HG03469 (cell line): Measurements from ENCODE around the gene ZNF3.

Experiments
- ATAC-seq: cut with Tn5 transposase; IDR thresholded peaks from one replicate; pipeline ENCODE4 v1.9.1; 2021; ENCODE audit warnings: mild to moderate bottlenecking, moderate library complexity, moderate number of reproducible peaks; ENCODE audit not compliant: unreplicated experiment

ZNF3 gene

DNA sequence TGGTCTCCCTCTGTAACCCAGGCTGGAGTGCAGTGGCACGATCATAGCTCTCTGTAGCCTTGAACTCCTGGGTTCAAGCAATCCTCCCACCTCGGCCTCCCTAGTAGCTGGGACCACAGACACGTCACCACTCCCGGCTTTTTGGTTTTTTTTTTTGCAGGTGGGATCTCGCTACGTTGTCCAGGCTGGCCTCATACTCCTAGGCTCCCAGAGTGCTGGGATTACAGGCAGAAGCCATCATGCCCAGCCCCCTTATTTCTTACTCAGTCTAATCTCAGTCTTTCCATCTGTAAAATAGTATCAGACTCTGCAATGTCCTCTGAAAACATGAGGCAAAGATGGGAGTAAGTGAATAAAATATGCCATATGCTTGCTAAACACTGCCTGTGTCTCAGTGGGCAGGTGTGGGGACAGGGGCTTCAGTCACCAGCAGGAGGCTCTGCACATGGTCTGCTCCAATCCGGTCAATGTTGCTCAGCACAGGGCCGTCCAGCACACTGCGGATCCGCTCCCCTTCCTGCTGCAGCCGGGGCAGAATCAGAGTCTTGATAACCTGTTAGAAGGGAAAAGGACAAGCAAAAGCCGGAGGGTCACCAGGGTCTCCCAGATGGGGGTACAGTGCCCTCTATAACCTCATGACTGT, 28.1 kb upstream of the ZNF3 start:
- ATAC-seq, result no peak

DNA sequence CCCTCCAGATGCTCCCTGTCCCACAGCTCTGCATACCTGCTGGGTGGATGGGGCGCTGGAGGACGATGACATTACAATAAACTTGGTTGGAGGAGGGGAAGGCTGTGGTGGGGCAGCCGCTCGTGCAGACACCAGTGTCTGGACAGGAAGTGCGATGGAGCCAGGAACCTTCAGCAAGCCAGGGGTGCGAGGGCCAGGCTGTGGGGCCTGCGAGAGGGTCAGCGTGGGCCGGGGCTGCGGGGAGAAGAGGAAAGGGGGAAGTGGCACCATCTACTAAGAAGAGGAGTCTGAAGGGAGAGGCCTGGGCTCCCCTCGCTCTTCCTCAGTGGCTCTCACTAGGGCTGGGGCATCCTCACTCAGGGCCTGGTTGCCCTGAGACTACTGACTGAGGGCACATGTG, 26.4 kb upstream of the ZNF3 start:
- no peak for ATAC-seq

DNA sequence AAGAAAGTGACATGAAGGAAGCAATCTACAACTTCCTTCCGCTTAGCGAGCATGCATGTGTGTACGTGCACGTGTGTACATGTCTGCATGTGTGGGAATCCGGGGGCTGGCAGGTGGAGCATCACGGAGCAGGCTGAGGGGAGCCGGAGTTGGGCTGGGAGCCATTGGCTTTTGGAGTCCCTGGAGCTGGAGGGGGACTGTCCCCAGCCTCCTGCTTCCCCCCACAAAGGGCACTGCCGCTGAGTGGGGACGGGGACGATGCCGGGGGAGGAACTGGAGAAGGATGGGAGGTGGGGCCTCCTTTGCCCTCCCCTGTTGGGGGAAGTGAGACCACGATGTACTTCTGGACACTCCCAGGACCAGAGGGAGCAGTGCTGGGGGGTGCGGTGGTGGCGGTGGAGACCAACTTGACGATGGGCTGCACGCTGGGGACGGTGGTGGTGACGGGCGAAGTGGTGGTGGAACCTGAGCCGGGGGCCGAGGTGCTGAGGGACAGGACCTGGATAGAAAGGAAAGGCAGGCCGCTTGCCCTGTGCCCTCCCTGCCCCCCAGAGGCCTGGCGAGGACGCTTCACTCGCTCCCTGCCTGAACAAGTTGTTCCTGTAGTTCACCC, 25.7 kb upstream of the ZNF3 start:
- no peak for ATAC-seq

- no peak for ATAC-seq
These were observed 25.1 kb upstream of the ZNF3 start for GRCh38 chr7:100106633-100107032.

GRCh38 chr7:100105534-100105933, 24.0 kb upstream of the ZNF3 start:
- ATAC-seq, result no peak

DNA sequence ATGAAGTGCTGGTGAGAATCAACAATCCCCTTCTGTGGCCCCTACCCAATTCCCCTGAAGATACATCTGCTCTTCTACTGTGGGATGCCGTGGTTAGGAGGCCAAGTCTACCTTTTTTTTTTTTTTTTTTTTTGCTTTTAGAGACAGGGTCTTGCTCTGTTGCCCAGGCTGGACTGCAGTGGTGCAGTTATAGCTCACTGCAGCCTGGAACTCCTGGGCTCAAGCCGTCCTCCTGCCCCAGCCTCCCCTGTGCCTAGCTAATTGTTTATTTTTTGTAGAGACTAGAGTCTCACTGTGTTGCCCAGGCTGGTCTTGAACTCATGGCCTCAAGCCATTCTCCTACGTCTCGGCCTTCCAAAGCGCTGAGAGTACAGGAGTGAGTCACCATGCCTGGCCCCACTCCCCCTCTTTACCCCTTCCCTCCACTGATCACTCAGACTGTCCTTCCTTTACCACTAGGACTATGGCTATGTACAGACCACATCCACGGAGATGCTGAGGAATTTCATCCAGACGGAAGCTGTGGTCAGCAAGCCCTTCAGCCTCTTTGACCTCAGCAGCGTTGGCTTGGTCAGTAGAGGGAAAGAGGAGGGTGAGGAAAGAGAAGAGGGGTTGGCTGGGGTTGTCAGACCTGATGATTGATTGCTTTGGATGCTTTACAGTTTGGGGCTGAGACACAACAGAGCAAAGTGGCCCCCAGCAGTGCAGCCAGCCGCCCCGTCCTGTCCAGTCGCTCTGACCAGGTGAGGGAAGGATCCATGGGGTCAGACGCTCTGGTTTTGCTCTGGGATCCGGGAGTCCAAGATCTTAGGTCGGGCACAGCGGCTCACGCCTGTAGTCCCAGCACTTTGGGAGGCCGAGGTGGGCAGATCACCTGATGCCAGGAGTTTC, 21.7 kb upstream of the ZNF3 start:
- no peak for ATAC-seq

GRCh38 chr7:100101016-100101862, 19.7 kb upstream of the ZNF3 start, which contains the start of the genes AP4M1 and MCM7:
AP4M1 (plus strand) TSS chr7:100101643; CDS start chr7:100101715, 72 bp downstream.
MCM7 (minus strand) TSS chr7:100101397; CDS start chr7:100101294, 103 bp downstream.
- peak; percentile 55 for ATAC-seq

GRCh38 chr7:100100420-100101015, 19.0 kb upstream of the ZNF3 start:
- ATAC-seq, result peak; percentile 53

DNA sequence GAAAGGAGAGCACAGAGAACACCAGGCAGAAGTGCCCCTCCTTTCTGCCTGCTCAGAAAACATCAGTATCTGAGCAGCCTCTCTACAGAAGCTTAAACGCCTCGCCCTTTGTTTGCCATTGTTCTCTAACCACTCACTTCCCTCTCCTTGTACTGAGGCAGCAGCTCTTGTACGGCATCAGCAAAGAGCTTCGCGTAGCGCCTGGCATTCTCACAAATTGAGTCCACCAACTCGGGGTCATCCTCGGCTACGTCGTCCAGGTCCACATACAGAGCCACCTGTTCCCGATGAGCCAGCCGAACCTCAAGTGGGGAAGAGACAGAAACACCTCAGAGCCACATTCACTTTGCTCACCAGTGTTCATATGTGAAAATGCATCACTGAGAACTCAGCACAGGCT, 17.9 kb upstream of the ZNF3 start:
- no peak for ATAC-seq

- no peak for ATAC-seq
These were observed 17.4 kb upstream of the ZNF3 start for GRCh38 chr7:100098913-100099312.

- ATAC-seq, result no peak
These were observed 14.2 kb upstream of the ZNF3 start for GRCh38 chr7:100095704-100096103.

GRCh38 chr7:100095289-100095688, 13.8 kb upstream of the ZNF3 start:
- ATAC-seq, result no peak

GRCh38 chr7:100093925-100094486, 12.5 kb upstream of the ZNF3 start:
- ATAC-seq, result no peak

GRCh38 chr7:100093498-100093897, 12.0 kb upstream of the ZNF3 start:
- ATAC-seq, result no peak

DNA sequence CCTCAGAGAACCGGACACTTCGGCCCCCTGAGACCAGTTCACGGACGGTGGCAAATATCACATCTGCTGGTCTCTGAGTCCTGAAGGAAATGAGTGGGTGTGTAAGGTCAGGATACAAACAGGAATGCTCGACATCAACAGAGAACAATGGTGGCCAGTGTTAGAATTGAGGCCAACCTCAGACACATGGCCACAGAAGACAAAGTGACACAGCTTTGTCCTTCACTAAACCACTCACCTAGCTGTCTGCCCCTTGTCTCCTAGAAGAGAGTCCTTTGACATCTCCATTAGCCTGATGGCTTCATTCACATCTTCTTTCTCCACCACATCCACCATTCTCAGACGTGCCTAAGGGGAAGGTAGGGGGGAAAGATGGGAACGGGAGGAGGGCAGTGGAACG, 11.5 kb upstream of the ZNF3 start:
- ATAC-seq, result no peak

DNA sequence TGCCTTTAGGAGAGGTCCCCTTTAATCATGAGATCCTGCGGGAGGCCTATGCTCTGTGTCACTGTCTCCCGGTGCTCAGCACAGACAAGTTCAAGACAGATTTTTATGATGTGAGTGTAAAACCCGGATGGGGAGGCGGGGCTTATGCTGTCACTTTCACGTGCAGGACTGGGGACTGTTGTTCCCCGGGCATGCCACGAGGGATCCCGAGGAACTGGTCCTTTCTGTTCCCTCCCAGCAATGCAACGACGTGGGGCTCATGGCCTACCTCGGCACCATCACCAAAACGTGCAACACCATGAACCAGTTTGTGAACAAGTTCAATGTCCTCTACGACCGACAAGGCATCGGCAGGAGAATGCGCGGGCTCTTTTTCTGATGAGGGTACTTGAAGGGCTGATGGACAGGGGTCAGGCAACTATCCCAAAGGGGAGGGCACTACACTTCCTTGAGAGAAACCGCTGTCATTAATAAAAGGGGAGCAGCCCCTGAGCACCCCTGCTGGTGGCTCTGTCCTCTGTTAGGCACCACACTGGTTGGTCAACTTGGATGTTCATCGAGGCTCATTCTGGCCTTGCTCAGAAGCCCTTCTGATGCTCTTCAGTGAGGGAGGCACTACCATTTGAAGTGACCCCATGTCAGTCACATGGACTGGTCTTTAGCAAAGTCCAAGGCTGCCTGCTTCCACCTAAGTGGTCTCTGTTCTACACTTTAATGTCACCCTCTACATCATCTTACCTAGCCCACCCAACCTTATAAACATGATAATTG, 10.1 kb upstream of the ZNF3 start:
- no peak for ATAC-seq

DNA sequence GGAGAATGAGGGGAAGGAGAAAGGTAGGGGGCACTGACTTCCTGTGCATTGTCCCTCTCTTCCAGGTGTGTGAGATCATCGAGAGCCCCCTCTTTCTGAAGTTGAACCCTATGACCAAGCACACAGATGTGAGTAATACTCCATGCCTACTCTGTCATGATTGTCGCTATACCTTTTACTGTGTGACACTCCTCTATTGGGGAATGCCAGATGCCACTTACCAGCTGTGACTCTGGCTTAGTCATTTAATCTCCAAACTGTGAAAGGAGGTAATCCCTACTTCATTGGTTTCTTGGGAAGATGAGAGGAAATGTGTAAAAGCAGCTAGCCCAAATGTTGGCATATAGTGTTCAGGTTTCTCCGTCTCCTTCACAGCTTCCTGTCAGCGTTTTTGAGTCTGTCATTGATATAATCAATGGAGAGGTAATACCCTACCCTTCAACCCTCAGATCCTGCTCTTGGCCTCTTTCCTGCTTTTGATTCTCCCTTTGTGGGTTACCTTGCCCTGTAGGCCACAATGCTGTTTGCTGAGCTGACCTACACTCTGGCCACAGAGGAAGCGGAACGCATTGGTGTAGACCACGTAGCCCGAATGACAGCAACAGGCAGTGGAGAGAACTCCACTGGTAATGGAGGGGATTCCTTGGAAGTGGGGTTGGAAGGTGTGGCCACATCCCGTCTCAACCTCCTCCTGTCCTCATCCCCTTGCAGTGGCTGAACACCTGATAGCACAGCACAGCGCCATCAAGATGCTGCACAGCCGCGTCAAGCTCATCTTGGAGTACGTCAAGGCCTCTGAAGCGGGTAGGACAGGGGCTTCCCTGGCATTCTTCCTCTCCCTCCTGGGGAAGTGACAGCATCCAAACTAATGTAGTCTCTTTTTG, 9.2 kb upstream of the ZNF3 start:
- ATAC-seq, result no peak

DNA sequence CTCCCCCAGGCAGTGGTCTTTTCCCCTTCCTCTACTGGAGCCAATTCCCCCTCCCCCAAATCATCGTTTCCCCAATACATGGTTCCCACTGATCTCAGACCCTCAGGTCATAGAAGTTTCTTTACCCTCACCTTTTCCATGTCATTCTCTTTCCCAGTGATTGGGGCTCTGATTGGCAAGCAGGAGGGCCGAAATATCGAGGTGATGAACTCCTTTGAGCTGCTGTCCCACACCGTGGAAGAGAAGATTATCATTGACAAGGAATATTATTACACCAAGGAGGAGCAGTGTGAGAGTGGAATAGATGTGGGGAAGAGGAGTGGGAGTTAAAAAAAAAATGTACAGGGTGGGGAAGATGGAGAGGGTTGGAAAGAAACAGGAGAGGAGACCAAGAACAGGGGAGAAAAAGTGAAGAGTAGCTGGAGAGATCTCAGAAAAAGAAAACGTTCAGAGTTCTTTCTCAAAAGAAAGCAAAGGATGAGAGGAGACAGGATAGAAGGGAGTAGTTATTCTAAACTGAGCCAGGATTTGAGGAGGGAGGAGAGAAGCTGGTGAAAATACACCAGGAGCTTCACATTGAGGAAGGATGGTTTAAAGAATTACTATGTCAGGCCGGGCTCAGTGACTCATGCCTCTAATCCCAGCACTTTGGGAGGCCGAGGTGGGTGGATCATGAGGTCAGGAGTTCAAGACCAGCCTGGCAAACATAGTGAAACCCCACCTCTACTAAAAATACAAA, 8.1 kb upstream of the ZNF3 start:
- ATAC-seq, result no peak
